Measurements from ENCODE around the gene RBM11.
"Not testable (repeated sequence)": the region's sequence is repeated elsewhere in the genome, so short reads cannot be mapped to it uniquely, and the experiment has no call there.

Gene RBM11

GRCh38 chr21:14215971-14216641 lies at the start of gene RBM11:
RBM11 (plus strand) TSS chr21:14216157; CDS start chr21:14216187, 30 bp downstream.
- DNase-seq: peak; percentile 63

GRCh38 chr21:14166463-14167223 lies 49.3 kb upstream of the RBM11 start:
- not testable (repeated sequence) for DNase-seq

- DNase-seq: no peak
These were observed 9.7 kb upstream of the RBM11 start for GRCh38 chr21:14206222-14206621.

GRCh38 chr21:14210738-14211137 lies 5.2 kb upstream of the RBM11 start, which contains the start of gene LIPI:
LIPI (minus strand) TSS chr21:14210955; CDS start chr21:14210845, 110 bp downstream.
- no peak for DNase-seq

- DNase-seq: no peak
These were observed 2.8 kb upstream of the RBM11 start for GRCh38 chr21:14213164-14213563.

GRCh38 chr21:14223365-14223764 lies 7.4 kb downstream of the RBM11 start:
- no peak for DNase-seq

GRCh38 chr21:14229399-14229798 lies 13.4 kb downstream of the RBM11 start:
- no peak for DNase-seq

GRCh38 chr21:14235101-14235500 lies 19.1 kb downstream of the RBM11 start:
- DNase-seq: no peak

GRCh38 chr21:14236180-14236579 lies 20.2 kb downstream of the RBM11 start:
- no peak for DNase-seq

- no peak for DNase-seq
These were observed 23.3 kb downstream of the RBM11 start for GRCh38 chr21:14239281-14239680.

GRCh38 chr21:14241297-14241696 lies 25.3 kb downstream of the RBM11 start:
- DNase-seq: no peak

- DNase-seq: no peak
These were observed 27.5 kb downstream of the RBM11 start for GRCh38 chr21:14243461-14243860.

- no peak for DNase-seq
These were observed 27.9 kb downstream of the RBM11 start for GRCh38 chr21:14243874-14244273.

- DNase-seq: no peak
These were observed 29.0 kb downstream of the RBM11 start for GRCh38 chr21:14244911-14245310.

GRCh38 chr21:14245711-14246110 lies 29.8 kb downstream of the RBM11 start:
- no peak for DNase-seq

- DNase-seq: no peak
These were observed 35.4 kb downstream of the RBM11 start for GRCh38 chr21:14251336-14251735.

- no peak for DNase-seq
These were observed 43.8 kb downstream of the RBM11 start for GRCh38 chr21:14259747-14260146.

GRCh38 chr21:14260174-14260764 lies 44.3 kb downstream of the RBM11 start:
- DNase-seq: no peak

- no peak for DNase-seq
These were observed 46.1 kb downstream of the RBM11 start for GRCh38 chr21:14262039-14262438.

GRCh38 chr21:14263879-14264278 lies 47.9 kb downstream of the RBM11 start:
- no peak for DNase-seq

- DNase-seq: no peak
These were observed 49.1 kb downstream of the RBM11 start for GRCh38 chr21:14265023-14265422.

- no peak for DNase-seq
These were observed 51.1 kb downstream of the RBM11 start for GRCh38 chr21:14267076-14267475.

GRCh38 chr21:14270631-14271030 lies 54.7 kb downstream of the RBM11 start:
- no peak for DNase-seq

- no peak for DNase-seq
These were observed 55.1 kb downstream of the RBM11 start for GRCh38 chr21:14271053-14271452.

Data from femur (tissue), 1 donor.